RPMI7951 (cell line): ENCODE results near the gene ALDH3B2. TPM values are rescaled to one million over a fixed set of nuclear protein-coding genes. Genes with fewer than 3 reads are reported as not detected.
"Not testable (repeated sequence)": the region's sequence is repeated elsewhere in the genome, so short reads cannot be mapped to it uniquely, and the experiment has no call there.

ENCODE experiments used
- DNase-seq: peaks from one replicate; pipeline ENCODE4 v3.0.0-alpha.2; 2012; ENCODE audit warnings: low read depth
- total RNA-seq: library from RNA; depleted of rRNA; stranded (reverse); fragments of >200 nt; shearing (Covaris generic); gene quantifications from 2 replicates; pipeline ENCODE4 v1.2.3, GENCODE V29; 2014

The ALDH3B2 gene
- total RNA-seq, 1 experiment from 2014 or later: not detected

DNA sequence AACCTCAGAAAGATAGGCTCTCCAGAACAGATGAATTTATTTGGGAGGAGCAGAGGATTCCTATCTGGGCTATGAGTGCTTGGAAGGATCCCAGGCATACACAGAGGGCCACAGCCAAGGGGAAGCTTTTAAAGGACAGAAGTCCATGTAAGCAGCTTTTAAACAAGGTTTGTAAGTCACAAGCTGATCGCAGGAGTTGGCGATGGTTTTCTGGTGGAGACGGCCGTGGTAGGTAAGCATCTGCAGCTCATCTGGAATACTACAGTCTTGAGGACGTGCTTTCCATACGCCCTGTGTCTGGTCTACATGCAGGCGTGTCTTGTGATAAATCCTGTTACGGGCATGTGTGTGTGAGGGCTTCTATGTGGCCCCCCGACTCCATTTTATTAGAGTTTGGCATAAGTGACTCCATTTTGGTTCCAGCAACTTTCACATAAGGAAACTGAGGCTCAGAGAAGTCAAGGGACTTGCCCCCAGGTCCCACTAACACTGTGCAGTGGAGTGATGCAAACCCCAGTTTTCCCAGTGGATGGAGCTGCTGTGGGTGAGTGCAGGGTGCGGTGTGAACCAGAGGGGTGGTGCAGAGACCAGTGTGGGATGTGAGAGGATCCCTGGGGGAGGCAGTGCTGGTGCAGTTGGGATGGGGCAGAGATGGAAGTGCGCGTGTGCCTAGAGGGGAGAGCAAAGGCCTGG, 12.1 kb downstream of the ALDH3B2 start:
- no peak for DNase-seq

DNA sequence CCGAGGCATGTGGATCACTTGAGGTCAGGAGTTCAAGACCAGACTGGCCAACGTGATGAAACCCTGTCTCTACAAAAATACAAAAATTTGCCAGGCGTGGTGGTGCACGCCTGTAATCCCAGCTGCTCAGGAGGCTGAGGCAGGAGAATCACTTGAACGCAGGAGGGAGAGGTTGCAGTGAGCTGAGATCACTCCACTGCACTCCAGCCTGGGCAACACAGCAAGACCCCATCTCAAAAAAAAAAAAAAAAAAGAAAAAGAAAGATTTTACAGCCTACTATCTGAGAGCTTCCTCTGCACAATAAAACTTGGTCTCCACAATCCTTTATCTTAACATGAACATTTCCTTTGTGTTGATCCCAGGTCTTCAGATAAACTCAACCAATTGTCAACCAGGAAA, 13.7 kb downstream of the ALDH3B2 start:
- DNase-seq: not testable (repeated sequence)

GRCh38 chr11:67659651-67660165, 14.7 kb downstream of the ALDH3B2 start:
- not testable (repeated sequence) for DNase-seq

GRCh38 chr11:67657300-67657699, 17.1 kb downstream of the ALDH3B2 start:
- no peak for DNase-seq

DNA sequence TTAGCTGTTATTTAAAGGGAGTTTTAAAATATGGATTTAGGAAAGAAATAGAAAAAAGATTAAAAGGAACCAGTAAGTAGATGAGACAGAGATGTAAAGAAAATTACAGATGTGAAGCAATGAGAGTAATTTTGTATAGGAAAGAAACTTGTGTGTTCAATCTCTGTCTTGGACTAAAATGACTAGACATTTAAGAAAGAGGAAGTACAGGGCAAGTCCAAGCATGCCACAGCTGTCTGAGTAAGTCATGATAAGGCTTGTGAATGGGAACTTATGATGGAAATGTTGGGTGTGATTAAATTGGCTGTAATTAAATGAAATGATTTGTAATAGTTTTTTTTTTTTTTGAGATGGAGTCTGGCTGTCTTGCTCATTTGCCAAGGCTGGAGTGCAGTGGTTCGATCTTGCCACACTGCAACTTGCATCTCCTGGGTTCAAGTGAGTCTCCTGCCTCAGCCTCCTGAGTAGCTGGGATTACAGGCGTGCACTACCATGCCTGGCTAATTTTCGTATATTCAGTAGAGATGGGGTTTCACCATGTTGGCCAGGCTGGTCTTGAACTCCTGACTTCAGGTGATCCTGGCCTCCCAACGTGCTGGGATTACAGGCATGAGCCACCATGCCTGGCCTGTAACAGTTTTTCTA, 18.0 kb downstream of the ALDH3B2 start:
- DNase-seq: no peak

DNA sequence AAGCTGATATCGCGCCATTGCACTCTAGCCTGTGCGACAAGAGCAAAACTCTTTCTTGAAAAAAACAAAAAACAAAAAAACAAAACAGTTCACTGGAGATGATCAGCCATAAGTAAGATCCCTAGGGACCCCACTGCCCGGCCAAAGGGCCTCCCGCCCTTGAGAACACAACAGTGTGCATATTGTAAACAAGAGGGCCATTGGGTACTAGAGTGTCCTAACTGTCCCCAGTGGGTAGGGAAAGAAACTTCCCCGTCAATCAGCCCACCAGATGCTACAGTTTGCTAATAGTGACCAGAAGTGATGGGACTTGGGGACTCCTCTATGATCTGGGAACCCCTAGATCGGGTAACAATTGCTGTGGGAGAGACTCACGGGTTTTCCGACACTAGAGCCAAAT, 20.2 kb downstream of the ALDH3B2 start:
- no peak for DNase-seq

DNA sequence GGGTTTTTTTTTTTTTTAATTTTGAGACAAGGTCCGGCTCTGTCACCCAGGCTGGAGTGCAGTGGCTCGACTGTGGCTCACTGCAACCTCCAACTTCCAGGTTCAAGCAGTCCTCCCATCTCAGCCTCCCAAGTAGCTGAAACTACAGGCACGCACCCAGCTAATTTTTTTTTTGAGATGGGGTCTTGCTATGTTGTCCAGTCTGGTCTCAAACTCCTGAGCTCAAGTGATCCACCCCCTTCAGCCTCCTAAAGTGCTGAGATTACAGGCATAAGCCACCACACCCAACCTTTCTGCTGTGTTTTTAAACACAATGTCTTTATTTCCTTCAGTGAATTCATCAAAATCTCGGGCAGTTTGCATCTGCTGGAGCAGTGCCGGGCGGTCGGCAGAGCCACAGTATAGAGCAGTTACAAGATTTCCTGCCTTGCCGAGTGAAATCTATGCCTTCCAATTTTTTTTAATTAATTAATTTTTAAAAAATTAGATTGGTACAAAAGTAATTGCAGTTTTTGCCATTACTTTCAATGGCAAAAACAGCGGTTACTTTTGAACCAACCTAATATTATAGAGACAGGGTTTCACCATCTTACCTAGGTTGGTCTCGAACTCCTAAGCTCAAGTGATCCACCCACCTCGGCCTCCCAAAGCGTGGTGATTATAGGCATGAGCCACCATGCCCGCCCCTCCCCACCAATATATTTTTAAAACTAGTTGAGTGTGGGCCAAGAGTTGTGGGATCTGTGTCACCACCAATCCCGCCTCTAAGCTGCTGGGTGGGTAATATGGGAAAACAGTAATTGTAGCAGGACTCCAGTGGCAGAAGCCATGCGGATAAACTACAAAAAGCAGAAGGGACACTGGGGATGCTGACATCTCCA, 21.2 kb downstream of the ALDH3B2 start:
- no peak for DNase-seq

GRCh38 chr11:67651976-67652781, 22.2 kb downstream of the ALDH3B2 start:
- DNase-seq: no peak

GRCh38 chr11:67649634-67650510, 24.6 kb downstream of the ALDH3B2 start:
- DNase-seq: no peak

DNA sequence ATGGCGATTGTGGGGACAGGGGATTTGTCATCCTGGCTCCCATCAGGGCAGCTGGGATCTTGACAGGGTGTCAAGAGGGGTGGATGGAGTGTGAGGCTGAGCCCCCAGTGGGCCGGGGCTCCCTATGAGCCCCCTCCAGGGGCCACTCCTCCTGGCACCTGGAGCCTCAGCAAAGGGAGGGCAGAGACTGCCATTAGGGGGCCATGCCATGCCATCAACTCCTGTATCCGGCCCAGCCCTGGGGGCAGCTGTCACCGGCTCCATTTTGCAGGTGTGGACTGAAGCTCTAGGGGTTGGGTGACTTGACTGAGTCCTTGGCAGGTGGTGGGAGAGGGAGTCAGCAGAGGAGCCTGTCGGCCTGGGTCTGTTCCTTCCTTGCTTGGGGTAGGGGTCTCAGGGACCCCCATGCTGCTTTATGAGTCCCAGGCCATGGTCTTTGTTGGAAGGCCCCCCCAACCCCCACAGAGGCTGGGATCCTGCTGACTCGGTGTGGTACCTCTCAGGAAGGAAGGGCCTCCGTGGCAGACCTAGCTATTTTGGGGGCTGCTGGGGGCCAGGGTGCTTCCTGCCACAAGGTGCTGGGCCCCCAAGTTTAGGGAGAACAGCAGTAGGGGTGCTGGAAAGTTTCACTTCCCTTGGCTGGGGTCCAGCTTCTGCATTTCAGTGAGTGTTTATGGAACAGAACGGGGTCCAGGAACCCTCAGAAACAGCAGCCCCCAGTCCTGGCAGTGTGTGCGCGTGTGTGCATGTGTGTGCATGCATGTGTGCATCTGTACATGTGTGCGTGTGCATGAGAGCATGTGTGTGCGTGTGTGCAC, 25.4 kb downstream of the ALDH3B2 start:
- DNase-seq: no peak

DNA sequence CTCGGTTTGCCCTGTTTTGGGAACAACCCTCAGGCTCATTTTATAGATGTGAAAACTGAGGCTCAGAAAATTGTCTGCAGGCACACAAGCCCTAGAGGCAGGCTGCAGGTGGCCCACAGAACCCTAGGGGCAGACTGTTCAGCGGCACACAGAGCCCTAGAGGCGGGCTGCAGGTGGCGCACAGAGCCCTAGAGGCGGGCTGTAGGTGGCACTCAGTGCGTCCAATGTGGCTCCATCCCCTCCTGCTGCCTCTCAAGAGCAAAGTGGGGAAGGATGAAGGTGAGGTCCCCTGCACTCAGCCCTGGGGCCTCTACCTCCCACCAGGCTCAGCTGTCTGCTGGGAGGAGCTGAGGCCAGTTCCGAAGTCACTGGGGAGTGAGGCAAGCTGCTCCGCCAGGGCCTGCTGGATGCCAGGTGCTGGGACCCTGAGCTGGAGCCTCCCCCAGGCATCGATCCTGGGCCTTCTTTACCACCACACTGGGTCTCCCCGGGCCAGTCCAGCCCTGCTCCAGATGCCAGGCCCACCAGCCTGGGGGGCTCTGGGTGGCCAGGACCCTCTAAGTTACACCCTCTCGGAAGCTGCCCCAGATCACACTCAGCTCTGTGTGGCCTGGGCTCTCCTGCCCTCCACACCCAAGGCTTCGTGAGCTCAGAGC, 26.2 kb downstream of the ALDH3B2 start:
- DNase-seq: no peak

GRCh38 chr11:67647471-67647870, 27.0 kb downstream of the ALDH3B2 start:
- no peak for DNase-seq

DNA sequence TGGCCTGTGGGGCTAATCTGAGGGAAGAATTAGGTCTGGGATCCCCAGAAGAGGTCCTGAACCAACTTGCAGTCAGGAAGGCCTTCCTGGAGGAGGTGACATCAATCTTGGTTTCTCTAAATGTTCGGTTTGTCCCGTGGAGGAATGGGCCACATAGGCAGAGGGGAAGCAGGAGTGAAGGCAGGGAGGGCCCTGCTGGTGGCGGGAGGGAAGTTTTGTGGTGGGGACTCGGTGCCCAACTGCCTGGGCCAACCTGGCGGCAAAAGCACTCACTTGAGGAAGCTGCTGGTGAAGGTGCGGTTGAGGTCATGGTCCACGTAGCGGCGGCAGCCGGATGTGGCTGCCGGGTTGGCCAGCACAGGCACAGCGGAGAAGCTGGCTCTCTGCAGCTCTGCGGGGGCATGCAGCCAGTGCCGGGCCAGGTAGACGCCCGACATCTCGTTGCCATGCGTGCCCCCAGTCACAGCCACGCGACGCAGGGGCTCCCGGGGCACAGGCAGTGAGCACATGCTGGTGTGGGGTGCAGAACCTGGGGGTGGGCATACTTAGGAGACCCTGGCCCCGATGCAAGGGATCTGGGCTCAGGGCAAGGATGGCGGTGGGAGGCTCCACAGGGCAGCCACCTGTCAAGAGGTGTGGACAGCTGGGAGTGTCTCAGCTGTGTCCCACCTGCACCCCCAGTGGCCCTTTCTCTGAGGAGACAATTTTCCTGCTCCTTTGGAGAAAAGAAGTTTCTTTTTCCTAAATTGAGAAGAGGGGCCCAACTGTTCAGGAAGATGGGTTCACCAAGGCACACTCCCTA, 27.7 kb downstream of the ALDH3B2 start:
- no peak for DNase-seq

GRCh38 chr11:67645521-67646461, 28.6 kb downstream of the ALDH3B2 start:
- no peak for DNase-seq

DNA sequence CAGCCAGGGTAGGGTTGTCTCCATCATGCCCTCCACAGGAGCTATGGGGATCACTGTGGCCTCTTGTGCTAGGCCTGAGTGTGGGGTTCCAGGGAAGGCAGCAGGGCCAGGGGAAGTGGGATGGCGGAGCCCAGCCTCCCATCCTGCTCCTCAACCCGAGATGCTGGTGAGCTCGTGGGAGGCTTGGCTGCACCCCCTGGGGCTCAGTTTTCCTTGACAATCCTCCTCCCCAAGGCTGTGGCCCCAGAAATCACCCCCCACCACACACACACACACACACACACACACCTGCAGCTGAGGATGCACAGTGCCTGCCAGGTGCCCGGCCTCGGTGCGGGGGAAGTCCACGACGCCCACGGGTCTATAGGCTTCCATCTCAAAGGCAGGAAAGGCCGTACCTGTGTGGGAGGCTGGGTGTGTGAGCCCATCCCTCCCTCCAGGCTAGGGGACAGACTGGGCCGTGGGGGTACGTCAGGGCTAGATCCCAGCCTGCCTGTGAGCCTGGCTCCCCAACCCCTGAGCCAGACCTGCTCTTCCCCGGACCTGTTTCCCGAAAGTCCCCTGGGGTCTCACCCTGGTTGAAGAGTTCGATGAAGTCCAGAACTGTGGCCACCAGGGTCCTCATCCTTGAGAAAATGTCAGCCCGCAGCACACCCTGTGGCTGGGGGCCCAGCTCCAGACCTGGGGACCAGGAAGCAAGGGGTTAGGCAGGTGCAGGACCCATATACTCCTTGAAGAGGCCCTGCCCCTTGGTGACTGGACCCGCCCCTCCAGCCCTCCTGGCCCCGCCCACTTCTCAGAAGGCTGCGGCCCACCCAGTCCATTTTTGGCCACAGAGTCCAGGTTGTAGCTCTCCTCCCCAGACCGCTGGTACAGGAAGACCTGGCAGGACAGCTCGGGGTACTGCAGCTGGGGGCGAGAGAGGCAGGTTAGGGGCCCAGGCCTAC, 29.7 kb downstream of the ALDH3B2 start:
- no peak for DNase-seq

- DNase-seq: peak; percentile 19
These were observed 30.4 kb downstream of the ALDH3B2 start for GRCh38 chr11:67644042-67644441.
